ENCODE data around the gene CHRNE.

DNA sequence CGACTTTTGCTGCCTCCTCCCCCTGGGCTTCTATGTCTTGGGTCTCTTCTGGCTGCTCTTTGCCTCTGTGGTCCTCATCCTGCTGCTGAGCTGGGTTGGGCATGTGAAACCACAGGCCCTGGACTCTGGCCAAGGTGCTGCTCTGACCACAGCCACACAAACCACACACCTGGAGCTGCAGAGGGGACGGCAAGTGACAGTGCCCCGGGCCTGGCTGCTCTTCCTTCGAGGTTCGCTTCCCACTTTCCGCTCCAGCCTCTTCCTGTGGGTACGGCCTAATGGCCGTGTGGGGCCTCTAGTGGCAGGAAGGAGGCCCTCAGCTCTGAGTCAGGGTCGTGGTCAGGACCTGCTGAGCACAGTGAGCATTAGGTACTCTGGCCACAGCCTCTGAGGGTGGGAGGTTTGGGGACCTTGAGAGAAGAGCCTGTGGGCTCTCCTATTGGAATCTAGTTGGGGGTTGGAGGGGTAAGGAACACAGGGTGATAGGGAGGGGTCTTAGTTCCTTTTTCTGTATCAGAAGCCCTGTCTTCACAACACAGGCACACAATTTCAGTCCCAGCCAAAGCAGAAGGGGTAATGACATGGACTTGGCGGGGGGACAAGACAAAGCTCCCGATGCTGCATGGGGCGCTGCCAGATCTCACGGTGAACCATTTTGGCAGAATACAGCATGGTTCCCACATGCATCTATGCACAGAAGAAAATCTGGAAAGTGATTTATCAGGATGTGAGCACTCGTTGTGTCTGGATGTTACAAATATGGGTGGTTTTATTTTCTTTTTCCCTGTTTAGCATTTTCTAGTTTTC lies 31.5 kb upstream of the CHRNE start:
- TF ChIP-seq, protein P1, sequence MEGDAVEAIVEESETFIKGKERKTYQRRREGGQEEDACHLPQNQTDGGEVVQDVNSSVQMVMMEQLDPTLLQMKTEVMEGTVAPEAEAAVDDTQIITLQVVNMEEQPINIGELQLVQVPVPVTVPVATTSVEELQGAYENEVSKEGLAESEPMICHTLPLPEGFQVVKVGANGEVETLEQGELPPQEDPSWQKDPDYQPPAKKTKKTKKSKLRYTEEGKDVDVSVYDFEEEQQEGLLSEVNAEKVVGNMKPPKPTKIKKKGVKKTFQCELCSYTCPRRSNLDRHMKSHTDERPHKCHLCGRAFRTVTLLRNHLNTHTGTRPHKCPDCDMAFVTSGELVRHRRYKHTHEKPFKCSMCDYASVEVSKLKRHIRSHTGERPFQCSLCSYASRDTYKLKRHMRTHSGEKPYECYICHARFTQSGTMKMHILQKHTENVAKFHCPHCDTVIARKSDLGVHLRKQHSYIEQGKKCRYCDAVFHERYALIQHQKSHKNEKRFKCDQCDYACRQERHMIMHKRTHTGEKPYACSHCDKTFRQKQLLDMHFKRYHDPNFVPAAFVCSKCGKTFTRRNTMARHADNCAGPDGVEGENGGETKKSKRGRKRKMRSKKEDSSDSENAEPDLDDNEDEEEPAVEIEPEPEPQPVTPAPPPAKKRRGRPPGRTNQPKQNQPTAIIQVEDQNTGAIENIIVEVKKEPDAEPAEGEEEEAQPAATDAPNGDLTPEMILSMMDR (IDR thresholded peaks at IDR 0.05): no peak
- TF ChIP-seq POLR2A (IDR thresholded peaks at IDR 0.05; ENCODE audit: low read depth) (no peak), EP300 (IDR thresholded peaks at IDR 0.05) (no peak)

Data from esophagus muscularis mucosa (tissue), 4 donors.